Hepatocyte (in vitro differentiated cells): Measurements from ENCODE around the gene LDLRAD3. TPM values are rescaled to one million over a fixed set of nuclear protein-coding genes. Genes with fewer than 3 reads are reported as not detected.

Experiments used
- DNase-seq: peaks from one replicate; pipeline ENCODE4 v3.0.0-alpha.2; 2016; ENCODE audit warnings: low spot score
- H2AFZ ChIP-seq: fragments of 200-600 bp; sonication (generic); 2 replicates; pipeline ENCODE4 v1.6.0; 2016; ENCODE audit warnings: antibody characterized with exemption, mild to moderate bottlenecking
- H3K27ac ChIP-seq: fragments of 200-600 bp; sonication (generic); 2 replicates; pipeline ENCODE4 v1.5.1; 2016; ENCODE audit warnings: mild to moderate bottlenecking
- H3K27me3 ChIP-seq: fragments of 200-600 bp; sonication (generic); 2 replicates; pipeline ENCODE4 v1.6.1; 2016
- H3K36me3 ChIP-seq: fragments of 200-600 bp; sonication (generic); replicated peaks from 2 replicates; pipeline ENCODE4 v1.5.1; 2016; ENCODE audit warnings: low read depth; ENCODE audit not compliant: insufficient read depth
- H3K4me1 ChIP-seq: fragments of 200-600 bp; sonication (generic); 2 replicates; pipeline ENCODE4 v1.5.1; 2016; ENCODE audit warnings: mild to moderate bottlenecking, moderate library complexity; ENCODE audit not compliant: insufficient read depth
- H3K4me2 ChIP-seq: fragments of 200-600 bp; sonication (generic); 2 replicates; pipeline ENCODE4 v1.6.0; 2016
- H3K4me3 ChIP-seq: fragments of 200-600 bp; sonication (generic); 2 replicates; pipeline ENCODE4 v1.5.1; 2016; ENCODE audit warnings: mild to moderate bottlenecking
- H3K79me2 ChIP-seq: fragments of 200-600 bp; sonication (generic); 2 replicates; pipeline ENCODE4 v1.6.0; 2017; ENCODE audit warnings: mild to moderate bottlenecking
- H3K9me2 ChIP-seq: fragments of 200-600 bp; sonication (generic); replicated peaks from 2 replicates; pipeline ENCODE4 v1.6.0; 2017; ENCODE audit warnings: mild to moderate bottlenecking; ENCODE audit not compliant: insufficient read depth
- H3K9me3 ChIP-seq: fragments of 200-600 bp; sonication (generic); 2 replicates; pipeline ENCODE4 v1.5.1; 2016; ENCODE audit warnings: low read depth, mild to moderate bottlenecking
- H4K20me1 ChIP-seq: fragments of 200-600 bp; sonication (generic); 2 replicates; pipeline ENCODE4 v1.6.0; 2016; ENCODE audit warnings: mild to moderate bottlenecking; ENCODE audit not compliant: insufficient read depth, poor library complexity, severe bottlenecking
- CTCF ChIP-seq: fragments of 200-600 bp; sonication (generic); IDR thresholded peaks from 2 replicates; pipeline ENCODE4 v1.5.1; 2016; ENCODE audit warnings: antibody characterized with exemption, mild to moderate bottlenecking; ENCODE audit not compliant: poor library complexity
- EZH2 ChIP-seq: fragments of 200-600 bp; sonication (generic); IDR thresholded peaks from 2 replicates; pipeline ENCODE4 v1.6.1; 2016; ENCODE audit warnings: antibody characterized with exemption, mild to moderate bottlenecking, borderline replicate concordance
- EZH2phosphoT487 ChIP-seq: fragments of 200-600 bp; sonication (generic); IDR thresholded peaks from one replicate; pipeline ENCODE4 v1.6.1; 2018; ENCODE audit warnings: antibody characterized with exemption, mild to moderate bottlenecking, low read depth, moderate library complexity; ENCODE audit not compliant: unreplicated experiment, severe bottlenecking
- WGBS: methylation state at CpG from one replicate; pipeline ENCODE4 v1.1.6; 2016; ENCODE audit warnings: low lambda C conversion rate; ENCODE audit errors: missing lambda C conversion rate; 5-methylcytosine and 5-hydroxymethylcytosine counted together
- polyA plus RNA-seq: library from polyadenylated mRNA; unstranded; fragments of >200 nt; fragmentation: Nextera tagmentation; extraction: Ambion mirVana; gene quantifications from 2 replicates; pipeline ENCODE4 v1.2.1, GENCODE V29; 2016
- total RNA-seq: library from RNA; depleted of rRNA; stranded (reverse); fragments of >200 nt; gene quantifications from 2 replicates; pipeline ENCODE4 v1.2.3, GENCODE V29; 2014

LDLRAD3 gene
- total and polyA plus RNA-seq, 2 experiments from 2014 or later, result 12.2 TPM

DNA sequence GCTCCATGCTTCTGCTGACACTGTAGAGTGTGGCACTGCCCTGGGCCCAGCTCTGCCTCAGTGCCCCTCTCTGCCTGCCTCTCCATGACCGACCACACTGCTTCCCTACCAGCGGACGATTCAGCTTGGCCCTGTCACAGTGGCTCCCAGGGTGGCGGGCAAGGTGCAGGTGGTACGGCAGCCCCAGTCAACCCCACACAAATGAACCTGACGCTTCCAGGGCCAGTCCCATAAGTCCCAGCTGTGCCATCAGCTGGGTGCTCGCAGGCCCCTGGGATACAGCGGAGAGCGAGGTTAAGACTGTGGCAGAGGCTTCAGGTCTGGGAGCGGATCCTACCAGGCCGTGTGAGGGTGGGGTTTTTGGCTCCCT is 134.8 kb downstream of the LDLRAD3 start:
- Histone ChIP-seq H3K4me1 (peaks cover 5% of the 10 kb centered on the region), H3K79me2 (no peaks in the 10 kb centered on the region), H3K9me2 (no peaks in the 10 kb centered on the region), H3K27me3 (no peaks in the 10 kb centered on the region), H2AFZ (no peak overlapping the region), H3K9me3 (no peaks in the 10 kb centered on the region), H4K20me1 (no peaks in the 10 kb centered on the region), H3K4me2 (no peak overlapping the region), H3K36me3 (no peaks in the 10 kb centered on the region), H3K27ac (no peak overlapping the region), H3K4me3 (no peak overlapping the region)
- DNase-seq, result no peak
- WGBS, result 98% methylated on average over 11 of the region's 11 CpGs
- no peak for TF ChIP-seq EZH2
- no peak for TF ChIP-seq EZH2phosphoT487
- TF ChIP-seq CTCF, result no peak

DNA sequence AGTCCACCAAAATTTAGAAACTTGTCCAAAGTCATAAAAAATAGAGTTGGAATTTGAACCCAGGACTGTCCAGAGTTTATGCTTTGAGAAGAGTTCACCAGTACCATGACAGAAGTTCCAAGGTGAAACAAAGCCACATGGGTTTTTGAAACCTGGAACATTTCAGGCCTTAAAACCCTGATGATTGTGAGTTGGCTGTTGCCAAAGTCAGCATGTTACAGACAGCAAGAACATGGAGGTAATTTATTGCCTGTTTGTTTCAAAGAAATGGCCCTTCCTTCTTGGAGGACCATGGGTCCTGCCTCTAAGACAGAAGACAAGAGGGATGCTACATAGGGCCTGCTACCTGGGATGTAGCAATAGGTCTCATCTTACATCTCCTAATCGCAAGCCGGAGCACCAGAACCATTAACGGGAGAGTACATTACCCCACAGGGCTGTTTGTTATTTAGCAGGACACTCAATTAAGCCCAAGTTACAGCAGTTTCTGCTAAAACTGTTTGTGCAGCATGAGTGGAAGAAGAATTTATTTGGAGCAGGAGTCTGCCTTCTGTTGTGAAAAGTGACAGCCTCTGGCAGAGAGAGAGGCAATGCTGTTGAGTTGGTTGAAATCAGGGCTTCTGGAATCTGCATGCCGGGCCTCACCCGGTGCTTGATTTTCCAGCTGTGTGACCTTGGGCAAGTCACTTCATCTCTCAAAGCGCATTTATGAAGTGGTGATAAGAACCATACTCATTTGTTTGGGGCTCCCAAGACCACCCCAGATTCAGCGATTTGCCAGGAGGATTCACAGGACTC is 136.2 kb downstream of the LDLRAD3 start:
- DNase-seq, result no peak
- no peak for TF ChIP-seq EZH2phosphoT487
- no peak for TF ChIP-seq CTCF
- TF ChIP-seq EZH2, result no peak
- Histone ChIP-seq H3K27ac (no peak overlapping the region), H3K4me1 (no peaks in the 10 kb centered on the region), H3K27me3 (no peaks in the 10 kb centered on the region), H3K9me3 (no peaks in the 10 kb centered on the region), H3K79me2 (no peaks in the 10 kb centered on the region), H3K9me2 (no peaks in the 10 kb centered on the region), H3K4me3 (no peak overlapping the region), H3K4me2 (no peak overlapping the region), H4K20me1 (no peaks in the 10 kb centered on the region), H2AFZ (no peak overlapping the region), H3K36me3 (no peaks in the 10 kb centered on the region)
- WGBS, result 52% methylated on average over 7 of the region's 7 CpGs

- no peak for DNase-seq
- no peaks in the 10 kb centered on the region for H4K20me1 ChIP-seq
- no peaks in the 10 kb centered on the region for H3K9me3 ChIP-seq
- H3K27ac ChIP-seq, result no peak overlapping the region
- 96% methylated on average over 11 of the region's 11 CpGs for WGBS
- H3K36me3 ChIP-seq, result no peaks in the 10 kb centered on the region
- no peak overlapping the region for H3K4me2 ChIP-seq
- TF ChIP-seq EZH2phosphoT487, result no peak
- TF ChIP-seq EZH2, result no peak
- TF ChIP-seq CTCF, result no peak
- no peaks in the 10 kb centered on the region for H3K79me2 ChIP-seq
- no peak overlapping the region for H2AFZ ChIP-seq
- no peaks in the 10 kb centered on the region for H3K4me1 ChIP-seq
- H3K27me3 ChIP-seq, result no peaks in the 10 kb centered on the region
- H3K4me3 ChIP-seq, result no peak overlapping the region
- H3K9me2 ChIP-seq, result no peaks in the 10 kb centered on the region
Measured at GRCh38 chr11:36081274-36081945, 137.5 kb downstream of the LDLRAD3 start.
